NB4 (cell line): ENCODE results near the gene TRAPPC3.

Source experiments
- MYC ChIP-seq: IDR thresholded peaks from 2 replicates; pipeline ENCODE4 v1.6.1; 2011; ENCODE audit warnings: low read depth, low read length
- POLR2A ChIP-seq: IDR thresholded peaks from 2 replicates; pipeline ENCODE4 v1.6.1; 2011; ENCODE audit warnings: mild to moderate bottlenecking; ENCODE audit not compliant: insufficient read length; ENCODE audit errors: extremely low read depth
- TF ChIP-seq, protein P1 (sequence below): IDR thresholded peaks from one replicate; pipeline ENCODE4 v1.5.1; 2012; ENCODE audit warnings: low read depth, low read length
- TF ChIP-seq, protein P2 (sequence below): IDR thresholded peaks from 2 replicates; pipeline ENCODE4 v1.6.1; 2011; ENCODE audit warnings: low read depth, low read length

DNA sequence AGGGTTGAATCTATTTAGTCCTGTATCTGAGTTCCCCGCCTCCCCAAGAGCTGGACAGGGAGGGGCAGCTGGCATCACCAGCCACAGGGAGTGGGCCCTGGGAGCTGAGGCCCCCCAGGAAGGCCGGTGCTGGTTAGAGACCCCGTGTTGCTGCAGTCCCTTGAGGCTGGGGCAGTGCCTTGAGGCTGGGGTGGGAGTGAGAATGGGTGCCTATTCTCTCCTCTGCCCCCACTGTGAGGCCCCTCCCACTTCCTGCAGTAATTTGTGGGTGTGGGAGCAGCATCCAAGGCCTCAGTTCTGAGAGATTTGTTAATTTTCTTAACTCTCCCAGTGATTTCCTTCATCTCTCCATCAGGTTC, 2.5 kb upstream of the TRAPPC3 start:
- TF ChIP-seq, protein P1, sequence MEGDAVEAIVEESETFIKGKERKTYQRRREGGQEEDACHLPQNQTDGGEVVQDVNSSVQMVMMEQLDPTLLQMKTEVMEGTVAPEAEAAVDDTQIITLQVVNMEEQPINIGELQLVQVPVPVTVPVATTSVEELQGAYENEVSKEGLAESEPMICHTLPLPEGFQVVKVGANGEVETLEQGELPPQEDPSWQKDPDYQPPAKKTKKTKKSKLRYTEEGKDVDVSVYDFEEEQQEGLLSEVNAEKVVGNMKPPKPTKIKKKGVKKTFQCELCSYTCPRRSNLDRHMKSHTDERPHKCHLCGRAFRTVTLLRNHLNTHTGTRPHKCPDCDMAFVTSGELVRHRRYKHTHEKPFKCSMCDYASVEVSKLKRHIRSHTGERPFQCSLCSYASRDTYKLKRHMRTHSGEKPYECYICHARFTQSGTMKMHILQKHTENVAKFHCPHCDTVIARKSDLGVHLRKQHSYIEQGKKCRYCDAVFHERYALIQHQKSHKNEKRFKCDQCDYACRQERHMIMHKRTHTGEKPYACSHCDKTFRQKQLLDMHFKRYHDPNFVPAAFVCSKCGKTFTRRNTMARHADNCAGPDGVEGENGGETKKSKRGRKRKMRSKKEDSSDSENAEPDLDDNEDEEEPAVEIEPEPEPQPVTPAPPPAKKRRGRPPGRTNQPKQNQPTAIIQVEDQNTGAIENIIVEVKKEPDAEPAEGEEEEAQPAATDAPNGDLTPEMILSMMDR = no peak
- TF ChIP-seq MYC (no peak), POLR2A (no peak)
- TF ChIP-seq, protein P2, sequence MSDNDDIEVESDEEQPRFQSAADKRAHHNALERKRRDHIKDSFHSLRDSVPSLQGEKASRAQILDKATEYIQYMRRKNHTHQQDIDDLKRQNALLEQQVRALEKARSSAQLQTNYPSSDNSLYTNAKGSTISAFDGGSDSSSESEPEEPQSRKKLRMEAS = no peak
